ENCODE results near the gene ACP5.

Gene ACP5

GRCh38 chr19:11549386-11549953 is 28.0 kb downstream of the ACP5 start:
- no peak overlapping the region for H3K4me3 ChIP-seq (ENCODE audit: low read length)
- H3K9me3 ChIP-seq (ENCODE audit: control insufficient read depth, insufficient read depth, low read length), result no peaks in the 10 kb centered on the region
- no peaks in the 10 kb centered on the region for H3K27me3 ChIP-seq (ENCODE audit: control insufficient read depth, low read length)
- H3K4me2 ChIP-seq (ENCODE audit: low read length), result no peak overlapping the region
- TF ChIP-seq, protein P1, sequence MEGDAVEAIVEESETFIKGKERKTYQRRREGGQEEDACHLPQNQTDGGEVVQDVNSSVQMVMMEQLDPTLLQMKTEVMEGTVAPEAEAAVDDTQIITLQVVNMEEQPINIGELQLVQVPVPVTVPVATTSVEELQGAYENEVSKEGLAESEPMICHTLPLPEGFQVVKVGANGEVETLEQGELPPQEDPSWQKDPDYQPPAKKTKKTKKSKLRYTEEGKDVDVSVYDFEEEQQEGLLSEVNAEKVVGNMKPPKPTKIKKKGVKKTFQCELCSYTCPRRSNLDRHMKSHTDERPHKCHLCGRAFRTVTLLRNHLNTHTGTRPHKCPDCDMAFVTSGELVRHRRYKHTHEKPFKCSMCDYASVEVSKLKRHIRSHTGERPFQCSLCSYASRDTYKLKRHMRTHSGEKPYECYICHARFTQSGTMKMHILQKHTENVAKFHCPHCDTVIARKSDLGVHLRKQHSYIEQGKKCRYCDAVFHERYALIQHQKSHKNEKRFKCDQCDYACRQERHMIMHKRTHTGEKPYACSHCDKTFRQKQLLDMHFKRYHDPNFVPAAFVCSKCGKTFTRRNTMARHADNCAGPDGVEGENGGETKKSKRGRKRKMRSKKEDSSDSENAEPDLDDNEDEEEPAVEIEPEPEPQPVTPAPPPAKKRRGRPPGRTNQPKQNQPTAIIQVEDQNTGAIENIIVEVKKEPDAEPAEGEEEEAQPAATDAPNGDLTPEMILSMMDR (IDR thresholded peaks at IDR 0.05; ENCODE audit: low read depth, low read length, poor library complexity, severe bottlenecking), result no peak
- TF ChIP-seq EZH2phosphoT487 (IDR thresholded peaks at IDR 0.05; ENCODE audit: borderline replicate concordance, low read length), result no peak
- peaks cover 24% of the 10 kb centered on the region for H3K4me1 ChIP-seq (ENCODE audit: control insufficient read depth, low read length)
- peaks cover 28% of the 10 kb centered on the region for H3K36me3 ChIP-seq (ENCODE audit: control insufficient read depth, low read length)
- H4K20me1 ChIP-seq (ENCODE audit: control insufficient read depth, insufficient read depth, low read depth, low read length), result no peaks in the 10 kb centered on the region
- H3F3A ChIP-seq (ENCODE audit: control insufficient read depth, insufficient read depth), result no peaks in the 10 kb centered on the region
- no peaks in the 10 kb centered on the region for H3K9me2 ChIP-seq (replicated peaks; ENCODE audit: control insufficient read depth, low read length)
- no peaks in the 10 kb centered on the region for H3K79me2 ChIP-seq (ENCODE audit: control insufficient read depth, low read length)
- no peak overlapping the region for H3K27ac ChIP-seq (ENCODE audit: low read depth, low read length)

DNA sequence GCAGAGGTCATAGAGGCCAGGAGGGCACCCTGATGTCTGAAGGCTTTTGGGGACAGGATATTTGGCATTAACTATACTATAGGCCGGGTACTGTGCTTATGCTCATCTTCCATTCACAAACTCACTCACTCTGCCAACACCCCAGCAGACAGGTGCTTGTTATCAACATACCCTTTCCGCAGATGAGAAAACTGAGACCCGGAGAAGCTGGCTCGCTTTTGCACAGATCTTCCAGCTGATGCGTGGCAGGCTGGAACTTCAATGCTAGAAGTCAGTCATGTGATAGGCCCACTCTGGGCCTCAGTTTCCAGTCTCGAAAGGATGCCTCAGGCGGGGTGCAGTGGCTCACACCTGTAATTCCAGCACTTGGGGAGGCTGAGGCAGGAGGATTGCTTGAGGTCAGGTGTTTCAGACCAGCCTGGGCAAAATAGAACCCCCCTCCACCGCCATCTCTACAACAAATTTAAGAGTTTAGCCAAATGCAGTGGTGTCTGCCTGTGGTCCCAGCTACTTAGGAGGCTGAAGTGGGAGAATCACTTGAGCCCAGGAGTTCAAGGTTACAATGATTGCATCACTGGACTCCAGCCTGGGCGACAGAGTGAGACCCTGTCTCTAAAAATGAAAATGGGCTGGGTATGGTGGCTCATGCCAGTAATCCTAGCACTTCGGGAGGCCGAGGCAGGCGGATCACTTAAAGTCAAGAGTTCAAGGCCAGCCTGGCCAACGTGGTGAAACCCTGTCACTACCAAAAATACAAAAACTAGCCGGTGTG is 29.3 kb downstream of the ACP5 start:
- Histone ChIP-seq H3K36me3 (ENCODE audit: control insufficient read depth, low read length) (peaks cover 15% of the 10 kb centered on the region), H3K79me2 (ENCODE audit: control insufficient read depth, low read length) (no peaks in the 10 kb centered on the region), H3K4me1 (ENCODE audit: control insufficient read depth, low read length) (peaks cover 10% of the 10 kb centered on the region)

DNA sequence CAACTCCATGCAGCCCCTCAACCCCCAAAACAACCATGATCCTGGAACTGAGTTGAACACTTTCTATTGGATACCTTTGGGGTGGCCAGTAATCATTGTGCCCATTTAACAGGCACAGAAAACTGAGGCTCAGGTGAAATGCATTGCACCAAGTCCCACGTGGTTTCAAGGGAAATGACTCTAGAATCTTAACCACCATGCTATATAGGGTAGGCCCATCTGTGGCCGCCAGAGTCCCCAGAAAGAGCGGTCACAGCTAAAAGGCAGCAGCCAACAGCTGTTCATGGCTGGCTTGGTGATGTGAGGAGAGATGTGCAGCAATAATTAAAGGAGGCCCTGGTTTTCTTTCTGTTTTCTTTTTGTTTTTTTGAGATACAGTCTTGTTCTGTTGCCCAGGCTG is 36.2 kb downstream of the ACP5 start:
- Histone ChIP-seq H4K20me1 (ENCODE audit: control insufficient read depth, insufficient read depth, low read depth, low read length) (no peaks in the 10 kb centered on the region), H3K4me2 (ENCODE audit: low read length) (no peak overlapping the region), H3K27me3 (ENCODE audit: control insufficient read depth, low read length) (peaks cover 20% of the 10 kb centered on the region), H3K9me2 (replicated peaks; ENCODE audit: control insufficient read depth, low read length) (no peaks in the 10 kb centered on the region), H3K9me3 (ENCODE audit: control insufficient read depth, insufficient read depth, low read length) (no peaks in the 10 kb centered on the region), H3K4me3 (ENCODE audit: low read length) (no peak overlapping the region), H3K4me1 (ENCODE audit: control insufficient read depth, low read length) (peaks cover 4% of the 10 kb centered on the region; the same call in 1 of the 2 replicates), H3F3A (ENCODE audit: control insufficient read depth, insufficient read depth) (no peaks in the 10 kb centered on the region), H3K27ac (ENCODE audit: low read depth, low read length) (no peak overlapping the region), H3K79me2 (ENCODE audit: control insufficient read depth, low read length) (no peaks in the 10 kb centered on the region), H3K36me3 (ENCODE audit: control insufficient read depth, low read length) (no peaks in the 10 kb centered on the region)
- TF ChIP-seq EZH2phosphoT487 (IDR thresholded peaks at IDR 0.05; ENCODE audit: borderline replicate concordance, low read length), result no peak
- TF ChIP-seq, protein P1 (IDR thresholded peaks at IDR 0.05; ENCODE audit: low read depth, low read length, poor library complexity, severe bottlenecking), result no peak

More for the DNA sequence above, 29.3 kb downstream of the ACP5 start:
- Histone ChIP-seq H3K9me2 (replicated peaks; ENCODE audit: control insufficient read depth, low read length) (no peaks in the 10 kb centered on the region), H3K4me2 (ENCODE audit: low read length) (no peak overlapping the region), H3K27me3 (ENCODE audit: control insufficient read depth, low read length) (0 out of 2 replicates have a peak, but pooled peaks cover 3% of the 10 kb centered on the region), H3K4me3 (ENCODE audit: low read length) (no peak overlapping the region), H3F3A (ENCODE audit: control insufficient read depth, insufficient read depth) (no peaks in the 10 kb centered on the region), H3K9me3 (ENCODE audit: control insufficient read depth, insufficient read depth, low read length) (no peaks in the 10 kb centered on the region), H3K27ac (ENCODE audit: low read depth, low read length) (no peak overlapping the region), H4K20me1 (ENCODE audit: control insufficient read depth, insufficient read depth, low read depth, low read length) (no peaks in the 10 kb centered on the region)
- TF ChIP-seq EZH2phosphoT487 (IDR thresholded peaks at IDR 0.05; ENCODE audit: borderline replicate concordance, low read length), result no peak
- TF ChIP-seq, protein P1 (IDR thresholded peaks at IDR 0.05; ENCODE audit: low read depth, low read length, poor library complexity, severe bottlenecking), result no peak

Data from DOHH2 (cell line).